Measurements from ENCODE around the gene PCYOX1L.

PCYOX1L gene

DNA sequence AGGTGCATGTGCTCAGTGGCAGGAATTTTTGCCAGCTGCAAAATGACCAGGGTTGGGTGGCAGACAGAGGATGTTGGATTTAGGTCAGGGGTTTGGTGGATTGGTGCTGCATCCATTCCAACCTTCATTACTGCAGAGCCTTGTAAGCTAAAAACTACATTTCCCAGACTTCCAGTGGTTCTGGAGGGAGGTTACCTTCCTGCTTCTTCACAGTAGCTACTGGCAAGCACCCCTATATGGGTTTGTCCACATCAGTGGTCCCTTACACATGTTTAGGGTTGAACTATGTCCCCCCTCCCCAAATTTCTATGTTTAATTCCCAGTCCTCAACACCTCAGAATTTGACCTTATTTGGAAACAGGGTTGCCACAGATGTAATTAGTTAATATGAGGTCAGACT is 41.9 kb downstream of the PCYOX1L start:
- TF ChIP-seq, protein P1, sequence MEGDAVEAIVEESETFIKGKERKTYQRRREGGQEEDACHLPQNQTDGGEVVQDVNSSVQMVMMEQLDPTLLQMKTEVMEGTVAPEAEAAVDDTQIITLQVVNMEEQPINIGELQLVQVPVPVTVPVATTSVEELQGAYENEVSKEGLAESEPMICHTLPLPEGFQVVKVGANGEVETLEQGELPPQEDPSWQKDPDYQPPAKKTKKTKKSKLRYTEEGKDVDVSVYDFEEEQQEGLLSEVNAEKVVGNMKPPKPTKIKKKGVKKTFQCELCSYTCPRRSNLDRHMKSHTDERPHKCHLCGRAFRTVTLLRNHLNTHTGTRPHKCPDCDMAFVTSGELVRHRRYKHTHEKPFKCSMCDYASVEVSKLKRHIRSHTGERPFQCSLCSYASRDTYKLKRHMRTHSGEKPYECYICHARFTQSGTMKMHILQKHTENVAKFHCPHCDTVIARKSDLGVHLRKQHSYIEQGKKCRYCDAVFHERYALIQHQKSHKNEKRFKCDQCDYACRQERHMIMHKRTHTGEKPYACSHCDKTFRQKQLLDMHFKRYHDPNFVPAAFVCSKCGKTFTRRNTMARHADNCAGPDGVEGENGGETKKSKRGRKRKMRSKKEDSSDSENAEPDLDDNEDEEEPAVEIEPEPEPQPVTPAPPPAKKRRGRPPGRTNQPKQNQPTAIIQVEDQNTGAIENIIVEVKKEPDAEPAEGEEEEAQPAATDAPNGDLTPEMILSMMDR (conservative IDR thresholded peaks at IDR 0.05; ENCODE audit: low read depth, low read length): no peak
- H3K4me3 ChIP-seq (ENCODE audit: low read depth, low read length): no peak overlapping the region
- no peak for DNase-seq (ENCODE audit: low read depth)

DNA sequence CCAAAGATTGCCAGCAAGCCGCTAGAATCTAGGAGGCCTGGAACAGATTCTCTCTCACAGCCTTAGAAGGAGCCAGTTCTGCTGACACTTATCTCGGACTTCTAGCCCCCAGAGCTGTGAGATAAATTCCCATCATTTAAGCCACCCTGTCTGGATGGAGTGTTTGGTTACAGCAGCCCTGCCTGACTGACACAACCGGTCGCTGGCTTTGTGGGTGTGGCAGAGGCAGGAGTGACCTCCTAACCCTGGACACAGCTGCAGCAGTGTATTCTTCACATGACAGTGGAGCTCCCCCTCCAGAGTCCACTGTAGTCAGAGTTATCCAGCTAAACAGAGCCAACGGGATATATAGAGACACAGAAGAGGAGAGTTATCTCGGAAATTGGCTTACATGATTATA is 42.5 kb downstream of the PCYOX1L start:
- no peak overlapping the region for H3K4me3 ChIP-seq (ENCODE audit: low read depth, low read length)
- no peak for DNase-seq (ENCODE audit: low read depth)
- TF ChIP-seq, protein P1 (conservative IDR thresholded peaks at IDR 0.05; ENCODE audit: low read depth, low read length): no peak

- TF ChIP-seq, protein P1 (conservative IDR thresholded peaks at IDR 0.05; ENCODE audit: low read depth, low read length): no peak
- no peak for DNase-seq (ENCODE audit: low read depth)
- no peak overlapping the region for H3K4me3 ChIP-seq (ENCODE audit: low read depth, low read length)
Observed at GRCh38 chr5:149401051-149401450, 43.2 kb downstream of the PCYOX1L start.

GRCh38 chr5:149402291-149402690 is 44.4 kb downstream of the PCYOX1L start:
- no peak overlapping the region for H3K4me3 ChIP-seq (ENCODE audit: low read depth, low read length)
- TF ChIP-seq, protein P1 (conservative IDR thresholded peaks at IDR 0.05; ENCODE audit: low read depth, low read length): no peak
- DNase-seq (ENCODE audit: low read depth): no peak

- TF ChIP-seq, protein P1 (conservative IDR thresholded peaks at IDR 0.05; ENCODE audit: low read depth, low read length): no peak
- DNase-seq (ENCODE audit: low read depth): peak; percentile 67
- no peak overlapping the region for H3K4me3 ChIP-seq (ENCODE audit: low read depth, low read length)
Observed at GRCh38 chr5:149403923-149404745, 46.3 kb downstream of the PCYOX1L start.

GRCh38 chr5:149404746-149405549 is 47.1 kb downstream of the PCYOX1L start:
- TF ChIP-seq, protein P1 (conservative IDR thresholded peaks at IDR 0.05; ENCODE audit: low read depth, low read length): no peak
- DNase-seq (ENCODE audit: low read depth): peak; percentile 88

More at GRCh38 chr5:149404746-149405549, 47.1 kb downstream of the PCYOX1L start:
- no peak overlapping the region for H3K4me3 ChIP-seq (ENCODE audit: low read depth, low read length)

All from choroid plexus epithelial cell (primary cell).